Measurements from ENCODE around the gene SRGN. TPM values are rescaled to one million over a fixed set of nuclear protein-coding genes. Genes with fewer than 3 reads are reported as not detected.
A peak's percentile ranks its signal among the peaks of the same experiment; 100 is the strongest.
"Not testable (repeated sequence)": the region's sequence is repeated elsewhere in the genome, so short reads cannot be mapped to it uniquely, and the experiment has no call there.

SRGN gene
- total and polyA plus RNA-seq, 2 of the 13 experiments (the other 11 are each of a cell fraction or from before 2014, with no cell fraction given) = 0.09 TPM; not detected in 1

GRCh38 chr10:69040904-69041303, 47.0 kb upstream of the SRGN start:
- H3K4me1 ChIP-seq (ENCODE audit: insufficient read depth, low read length); H4K20me1 ChIP-seq (ENCODE audit: insufficient read depth, low read length); H3K27ac ChIP-seq (ENCODE audit: extremely low read length, insufficient read depth, low read length); H3K4me2 ChIP-seq (ENCODE audit: low read depth, low read length); CTCF ChIA-PET (ENCODE audit: low intra/inter-chr PET ratio, low total read pairs); DNase-seq (ENCODE audit: low spot score); FAIRE-seq; H3K36me3 ChIP-seq (replicated peaks in 1 of 2; ENCODE audit: control insufficient read depth in 1 of 2, insufficient read depth in 2 of 2, low read length in 2 of 2); POLR2A ChIA-PET; ATAC-seq; H3K9ac ChIP-seq (ENCODE audit: insufficient read depth, low read depth, low read length); H3K27me3 ChIP-seq (ENCODE audit: control insufficient read depth in 1 of 2, insufficient read depth in 2 of 2, low read length in 2 of 2); BruUV-seq (replicated peaks); in situ Hi-C loops (cut with HindIII; ENCODE audit: extremely low pct_ligation_motif_present, low pct_unique_long_range_greater_than_20kb); H2AFZ ChIP-seq (ENCODE audit: low read length); H3K9me3 ChIP-seq (ENCODE audit: low read length); H3K79me2 ChIP-seq (ENCODE audit: insufficient read depth, low read length); H3K4me3 ChIP-seq (replicated peaks in 1 of 3; ENCODE audit: insufficient read depth in 1 of 3, low read depth in 2 of 3, low read length in 3 of 3); intact Hi-C loops (cut with micrococcal nuclease; ENCODE audit: unreplicated experiment): not testable (repeated sequence)
- 46% methylated on average over 5 of the region's 5 CpGs for WGBS (ENCODE audit: low lambda C conversion rate)
- TF ChIP-seq ZNF121 (CRISPR knock-in tag; IDR thresholded peaks at IDR 0.05) = peak; percentile 51

- FAIRE-seq = no peak
- in situ Hi-C loops (cut with HindIII; ENCODE audit: extremely low pct_ligation_motif_present, low pct_unique_long_range_greater_than_20kb) = no loop called here
- ATAC-seq = peak; percentile 41
- TF ChIP-seq WIZ (CRISPR knock-in tag; IDR thresholded peaks at IDR 0.05) (no peak), NFRKB (IDR thresholded peaks at IDR 0.05) (no peak), PAWR (CRISPR knock-in tag; IDR thresholded peaks at IDR 0.05; ENCODE audit: borderline replicate concordance) (no peak), MBNL3 (CRISPR knock-in tag; conservative IDR thresholded peaks at IDR 0.05) (no peak), ZMYM2 (CRISPR knock-in tag; IDR thresholded peaks at IDR 0.05) (no peak), AFF4 (CRISPR knock-in tag; IDR thresholded peaks at IDR 0.05) (no peak), ZNF414 (CRISPR knock-in tag; IDR thresholded peaks at IDR 0.05) (no peak), GATAD2A (CRISPR knock-in tag; IDR thresholded peaks at IDR 0.05) (no peak), ZBTB2 (CRISPR knock-in tag; IDR thresholded peaks at IDR 0.05; ENCODE audit: low read depth) (no peak), ZNF781 (CRISPR knock-in tag; IDR thresholded peaks at IDR 0.05; ENCODE audit: borderline replicate concordance, not compliant biosample characterization) (no peak), TRIM24 (CRISPR knock-in tag; IDR thresholded peaks at IDR 0.05) (no peak), ZNF570 (CRISPR knock-in tag; IDR thresholded peaks at IDR 0.05; ENCODE audit: borderline replicate concordance) (no peak), ZBTB21 (CRISPR knock-in tag; IDR thresholded peaks at IDR 0.05) (no peak)
These were observed 45.5 kb upstream of the SRGN start for GRCh38 chr10:69042417-69042816.

More at GRCh38 chr10:69042417-69042816, 45.5 kb upstream of the SRGN start:
- Histone ChIP-seq H3K9me3 (ENCODE audit: low read length) (no peaks in the 10 kb centered on the region), H4K20me1 (ENCODE audit: insufficient read depth, low read length) (no peaks in the 10 kb centered on the region), H3K27ac (ENCODE audit: extremely low read length, insufficient read depth, low read length) (no peak overlapping the region), H3K9ac (ENCODE audit: insufficient read depth, low read depth, low read length) (no peak overlapping the region), H3K4me2 (ENCODE audit: low read depth, low read length) (no peak overlapping the region), H3K27me3 (ENCODE audit: control insufficient read depth in 1 of 2, insufficient read depth in 2 of 2, low read length in 2 of 2) (peaks cover 0 to 9% of the 10 kb centered on the region in 2 experiments; a peak in 2 of 5 replicates), H3K4me1 (ENCODE audit: insufficient read depth, low read length) (no peaks in the 10 kb centered on the region), H2AFZ (ENCODE audit: low read length) (no peak overlapping the region), H3K36me3 (replicated peaks in 1 of 2; ENCODE audit: control insufficient read depth in 1 of 2, insufficient read depth in 2 of 2, low read length in 2 of 2) (no peaks in the 10 kb centered on the region), H3K4me3 (replicated peaks in 1 of 3; ENCODE audit: insufficient read depth in 1 of 3, low read depth in 2 of 3, low read length in 3 of 3) (no peak overlapping the region), H3K79me2 (ENCODE audit: insufficient read depth, low read length) (no peaks in the 10 kb centered on the region)
- CTCF ChIA-PET (ENCODE audit: low intra/inter-chr PET ratio, low total read pairs) = no interaction called here
- POLR2A ChIA-PET = no interaction called here
- 100% methylated on average over 1 of the region's 5 CpGs for WGBS (ENCODE audit: low lambda C conversion rate)
- intact Hi-C loops (cut with micrococcal nuclease; ENCODE audit: unreplicated experiment) = no loop called here
- no peak for DNase-seq (ENCODE audit: low spot score)
- no TSS peak for BruUV-seq (replicated peaks)
